H7 (cell line): Measurements from ENCODE around the gene SNRPB2. TPM values are rescaled to one million over a fixed set of nuclear protein-coding genes. Genes with fewer than 3 reads are reported as not detected.

Experiments used
- total RNA-seq: library from RNA; depleted of rRNA; stranded (reverse); fragments of >200 nt; shearing (Covaris generic); gene quantifications from 2 replicates; pipeline ENCODE4 v1.2.3, GENCODE V29; 2014; rRNA removed

SNRPB2 gene
- total RNA-seq, 1 experiment from 2014 or later, result 76.8 TPM

Other genes with a start within 250 kb of the SNRPB2 start
- gene KIF16B, start 156.6 kb upstream of the SNRPB2 start, total RNA-seq, result 7.4 and 9.8 TPM in 2 replicates
- gene OTOR, start 18.3 kb downstream of the SNRPB2 start, total RNA-seq, result not detected in 2 replicates